ENCODE results near the gene KRT72.

The KRT72 gene

GRCh38 chr12:52618216-52618615 lies 17.0 kb upstream of the KRT72 start, which contains the start of gene KRT73:
Gene KRT73, minus strand, starts transcription at chr12:52618559. Its CDS starts 35 bp downstream, at chr12:52618524.
- H3K27ac Mint-ChIP-seq, result no peak within 1 kb of the TSS
- H3K36me3 Mint-ChIP-seq (ENCODE audit: low read depth), result no peaks in the 10 kb centered on the region
- H3K27me3 Mint-ChIP-seq, result peaks cover 7% of the 10 kb centered on the region
- peaks cover 23% of the 10 kb centered on the region for H3K4me1 Mint-ChIP-seq (ENCODE audit: low read depth)
- intact Hi-C loops (cut with micrococcal nuclease), result no loop called here
- H3K9me3 Mint-ChIP-seq, result no peaks in the 10 kb centered on the region
- no peak within 1 kb of the TSS for H3K4me3 Mint-ChIP-seq

DNA sequence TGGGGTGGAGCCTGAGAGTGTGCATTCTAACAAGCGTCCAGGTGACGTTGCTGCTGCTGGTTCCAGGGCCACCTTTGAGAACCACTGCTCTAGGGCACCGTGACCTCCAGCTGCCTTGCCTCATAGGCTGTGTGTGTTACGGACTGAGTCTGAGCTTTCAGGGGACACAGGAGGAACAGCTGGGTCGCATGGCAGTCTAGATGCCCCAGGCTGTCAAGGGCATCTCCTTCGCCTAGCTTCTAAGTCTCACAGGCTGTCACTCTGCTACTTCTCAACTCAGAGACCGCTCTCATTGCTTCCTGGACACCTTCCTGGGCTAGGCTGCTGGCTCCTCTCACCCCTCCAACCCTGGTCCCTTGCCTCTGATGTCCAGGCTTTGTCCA lies 16.1 kb upstream of the KRT72 start:
- Mint-ChIP-seq H3K27me3 (peaks cover 6% of the 10 kb centered on the region), H3K36me3 (ENCODE audit: low read depth) (no peaks in the 10 kb centered on the region), H3K9me3 (no peaks in the 10 kb centered on the region), H3K27ac (no peak overlapping the region), H3K4me1 (ENCODE audit: low read depth) (peaks cover 23% of the 10 kb centered on the region), H3K4me3 (no peak overlapping the region)
- intact Hi-C loops (cut with micrococcal nuclease), result no loop called here

DNA sequence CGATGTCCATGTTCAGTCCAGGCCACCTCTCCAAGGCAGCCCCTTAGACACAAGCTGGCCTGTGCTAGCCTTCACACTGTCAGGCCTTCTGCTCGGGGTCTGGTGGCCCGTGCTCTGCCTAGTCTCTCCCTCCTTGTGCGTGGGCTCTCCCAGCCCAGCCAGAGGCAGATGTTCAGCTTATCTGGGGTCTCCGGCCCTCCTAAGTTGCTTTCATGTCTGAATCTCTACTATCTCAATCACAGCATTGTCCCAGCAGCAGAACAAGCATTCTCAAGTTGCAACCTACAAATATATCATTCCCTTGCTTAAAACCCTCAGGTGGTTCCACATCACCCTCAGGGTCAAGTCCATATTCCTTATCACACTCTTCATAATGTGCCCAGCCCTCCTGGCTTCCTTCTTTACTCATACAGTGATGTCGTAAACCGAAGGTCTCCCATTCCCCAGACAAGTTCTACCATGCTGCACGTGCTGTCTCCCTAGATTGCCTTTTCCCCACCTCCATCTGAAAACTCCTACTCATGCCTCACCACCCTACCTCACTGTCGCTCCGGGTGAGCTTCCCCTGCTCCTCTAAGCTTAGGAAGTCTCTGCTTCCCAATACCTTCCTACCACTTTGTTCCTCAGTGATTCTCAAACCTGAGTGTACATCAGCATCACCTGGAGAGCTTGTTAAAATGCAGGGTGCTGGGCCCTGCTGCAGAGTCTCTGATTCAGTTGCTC lies 15.6 kb upstream of the KRT72 start:
- Mint-ChIP-seq H3K4me3 (no peak overlapping the region), H3K9me3 (no peaks in the 10 kb centered on the region), H3K27ac (no peak overlapping the region), H3K36me3 (ENCODE audit: low read depth) (no peaks in the 10 kb centered on the region), H3K27me3 (peaks cover 6% of the 10 kb centered on the region), H3K4me1 (ENCODE audit: low read depth) (peaks cover 23% of the 10 kb centered on the region)
- intact Hi-C loops (cut with micrococcal nuclease), result no loop called here

GRCh38 chr12:52615912-52616311 lies 14.6 kb upstream of the KRT72 start:
- H3K27me3 Mint-ChIP-seq, result peaks cover 7% of the 10 kb centered on the region
- H3K9me3 Mint-ChIP-seq, result no peaks in the 10 kb centered on the region
- H3K4me1 Mint-ChIP-seq (ENCODE audit: low read depth), result peaks cover 23% of the 10 kb centered on the region
- intact Hi-C loops (cut with micrococcal nuclease), result no loop called here
- H3K27ac Mint-ChIP-seq, result no peak overlapping the region
- H3K36me3 Mint-ChIP-seq (ENCODE audit: low read depth), result no peaks in the 10 kb centered on the region
- no peak overlapping the region for H3K4me3 Mint-ChIP-seq

DNA sequence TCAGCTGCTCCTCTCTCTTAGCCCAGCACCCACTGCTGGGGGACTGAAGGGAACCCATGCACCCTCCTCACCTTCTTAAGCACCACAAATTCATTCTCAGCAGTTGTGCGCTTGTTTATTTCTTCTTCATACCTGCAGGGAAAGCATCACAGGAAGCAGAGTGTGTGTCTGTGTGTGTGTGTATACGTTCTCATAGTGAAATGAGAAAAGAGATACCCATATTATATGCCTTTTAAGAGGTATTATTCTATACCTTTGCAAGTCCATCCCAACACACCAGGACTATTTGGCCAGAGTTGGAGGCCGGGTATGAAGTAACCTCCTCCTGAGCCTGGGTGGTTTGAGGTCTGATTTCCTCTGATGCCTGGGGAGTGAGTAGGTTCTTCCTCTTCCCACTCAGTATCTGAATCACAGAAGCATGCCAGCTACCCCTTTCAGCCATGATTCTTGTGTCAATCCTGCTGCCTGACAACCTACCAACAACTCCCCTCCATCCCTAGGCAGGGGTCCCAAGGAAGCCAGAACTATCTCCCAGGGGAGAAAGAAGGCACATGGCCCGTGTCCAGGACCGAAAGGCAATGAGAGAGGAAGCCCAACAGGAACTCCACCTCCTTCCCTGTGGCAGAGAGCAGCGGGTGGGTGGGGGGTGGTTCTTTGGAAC lies 14.1 kb upstream of the KRT72 start:
- Mint-ChIP-seq H3K27me3 (peaks cover 12% of the 10 kb centered on the region), H3K4me1 (ENCODE audit: low read depth) (peaks cover 23% of the 10 kb centered on the region), H3K4me3 (no peak overlapping the region), H3K36me3 (ENCODE audit: low read depth) (no peaks in the 10 kb centered on the region), H3K27ac (no peak overlapping the region), H3K9me3 (no peaks in the 10 kb centered on the region)
- intact Hi-C loops (cut with micrococcal nuclease), result no loop called here

DNA sequence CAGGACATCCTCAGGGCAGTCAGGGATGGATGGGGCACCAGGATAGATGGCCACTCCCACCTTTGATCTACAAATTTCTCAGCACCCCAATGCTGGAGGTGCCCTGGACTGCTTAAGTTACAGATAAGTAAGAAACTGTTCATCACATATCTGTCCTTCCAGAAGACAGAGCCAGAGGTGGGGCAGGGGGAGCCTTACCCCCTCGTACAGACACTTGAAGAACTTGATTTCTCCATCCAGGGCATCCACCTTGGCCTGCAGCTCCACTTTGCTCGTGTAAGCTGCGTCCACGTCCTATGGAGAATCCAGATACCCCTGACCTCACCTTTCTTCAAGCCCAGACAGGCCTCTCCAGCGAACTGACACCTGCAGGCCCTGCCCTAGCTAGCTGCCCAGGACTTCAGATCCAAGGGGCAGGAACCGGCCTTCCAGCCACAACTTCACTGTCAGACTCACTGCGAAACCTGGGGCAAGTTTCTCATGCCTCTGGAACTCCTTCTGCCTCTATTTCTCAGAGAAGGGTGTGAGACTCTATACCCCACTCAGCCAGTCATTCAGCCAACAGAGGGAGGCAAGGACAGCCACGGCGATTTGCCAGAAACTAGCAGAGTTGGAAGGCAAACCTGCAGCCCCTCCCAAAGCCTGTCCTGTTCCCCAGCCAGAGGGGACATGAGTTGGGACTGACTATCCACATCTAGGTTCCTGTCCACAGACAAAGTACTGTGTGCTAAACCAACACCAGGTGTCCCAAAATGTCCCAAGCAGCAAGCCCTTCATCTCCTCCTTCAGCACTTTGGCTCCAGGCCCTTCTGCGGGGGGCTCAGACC lies 13.3 kb upstream of the KRT72 start:
- Mint-ChIP-seq H3K4me3 (no peak overlapping the region), H3K9me3 (no peaks in the 10 kb centered on the region), H3K36me3 (ENCODE audit: low read depth) (no peaks in the 10 kb centered on the region), H3K4me1 (ENCODE audit: low read depth) (peaks cover 23% of the 10 kb centered on the region), H3K27ac (no peak overlapping the region), H3K27me3 (peaks cover 16% of the 10 kb centered on the region)
- intact Hi-C loops (cut with micrococcal nuclease), result no loop called here

- no peak overlapping the region for H3K4me3 Mint-ChIP-seq
- no peaks in the 10 kb centered on the region for H3K9me3 Mint-ChIP-seq
- H3K27ac Mint-ChIP-seq, result no peak overlapping the region
- H3K4me1 Mint-ChIP-seq (ENCODE audit: low read depth), result peaks cover 23% of the 10 kb centered on the region
- peaks cover 25% of the 10 kb centered on the region for H3K27me3 Mint-ChIP-seq
- intact Hi-C loops (cut with micrococcal nuclease), result no loop called here
- no peaks in the 10 kb centered on the region for H3K36me3 Mint-ChIP-seq (ENCODE audit: low read depth)
These were observed 12.2 kb upstream of the KRT72 start for GRCh38 chr12:52613384-52614030.

DNA sequence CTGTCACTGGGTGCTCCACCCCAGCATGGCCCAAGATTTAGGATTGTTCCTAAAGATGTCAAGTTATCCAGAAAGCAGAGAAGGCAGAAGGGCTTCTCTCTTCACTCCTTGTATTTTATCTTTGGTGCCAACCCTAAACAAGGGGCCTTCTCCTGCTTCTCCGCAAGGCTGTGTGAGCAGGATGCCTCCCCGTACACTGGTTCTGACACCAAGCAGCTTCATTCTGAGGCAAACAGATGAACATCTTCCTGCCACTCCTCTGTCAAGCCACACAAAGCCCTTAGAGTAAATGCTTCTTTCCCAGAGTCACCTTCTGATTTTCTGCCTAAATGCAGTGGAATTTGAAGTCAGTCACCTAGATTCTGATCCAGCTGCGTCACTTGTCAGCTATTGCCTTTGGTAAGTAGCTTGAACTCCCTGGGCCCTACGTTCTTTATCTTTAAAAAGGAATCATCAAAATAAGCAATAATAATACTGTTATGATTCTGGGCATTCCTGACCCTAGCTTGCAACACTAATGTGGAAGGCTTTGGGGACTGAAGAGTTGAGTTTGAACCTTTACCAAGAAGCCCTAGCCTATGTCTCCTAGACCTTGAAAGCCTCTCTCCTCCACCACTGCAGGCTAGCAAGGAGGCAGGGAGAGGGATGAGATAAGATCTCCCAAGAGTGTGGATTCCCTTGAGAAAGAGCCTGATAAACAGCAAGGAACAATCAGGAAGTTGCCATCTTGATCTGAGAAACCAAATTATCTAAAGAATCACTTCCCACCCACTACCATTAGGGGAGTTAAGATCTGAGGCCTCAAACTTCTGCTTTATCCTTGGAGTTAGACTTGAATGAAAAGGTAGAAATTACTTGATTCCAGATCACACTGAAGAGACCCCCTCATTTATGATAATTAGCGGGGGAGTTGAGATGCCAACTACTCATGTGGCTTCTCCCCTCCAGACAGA lies 11.4 kb upstream of the KRT72 start:
- no peaks in the 10 kb centered on the region for H3K9me3 Mint-ChIP-seq
- H3K4me3 Mint-ChIP-seq, result no peak overlapping the region
- peaks cover 29% of the 10 kb centered on the region for H3K27me3 Mint-ChIP-seq
- no peak overlapping the region for H3K27ac Mint-ChIP-seq
- intact Hi-C loops (cut with micrococcal nuclease), result no loop called here
- peaks cover 23% of the 10 kb centered on the region for H3K4me1 Mint-ChIP-seq (ENCODE audit: low read depth)
- H3K36me3 Mint-ChIP-seq (ENCODE audit: low read depth), result no peaks in the 10 kb centered on the region

DNA sequence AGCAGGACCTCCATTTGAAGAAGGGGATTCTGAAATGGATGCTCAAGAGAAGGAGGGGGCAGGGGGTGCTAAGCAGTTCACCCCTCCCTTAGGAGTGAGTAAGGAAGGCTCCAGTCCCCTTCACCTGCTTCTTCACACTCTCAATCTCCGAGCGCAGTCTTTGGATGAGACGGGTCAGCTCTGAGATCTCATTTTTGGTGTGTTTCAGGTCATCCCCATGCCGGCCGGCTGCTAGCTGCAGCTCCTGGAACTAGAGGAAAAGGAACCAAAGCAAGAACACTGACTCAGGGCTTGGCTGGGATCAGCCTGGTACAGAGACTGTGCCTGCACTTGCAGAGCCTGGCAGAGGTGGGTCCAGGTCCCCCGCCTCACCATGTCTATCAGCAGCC lies 9.8 kb upstream of the KRT72 start:
- intact Hi-C loops (cut with micrococcal nuclease), result no loop called here
- no peak overlapping the region for H3K27ac Mint-ChIP-seq

DNA sequence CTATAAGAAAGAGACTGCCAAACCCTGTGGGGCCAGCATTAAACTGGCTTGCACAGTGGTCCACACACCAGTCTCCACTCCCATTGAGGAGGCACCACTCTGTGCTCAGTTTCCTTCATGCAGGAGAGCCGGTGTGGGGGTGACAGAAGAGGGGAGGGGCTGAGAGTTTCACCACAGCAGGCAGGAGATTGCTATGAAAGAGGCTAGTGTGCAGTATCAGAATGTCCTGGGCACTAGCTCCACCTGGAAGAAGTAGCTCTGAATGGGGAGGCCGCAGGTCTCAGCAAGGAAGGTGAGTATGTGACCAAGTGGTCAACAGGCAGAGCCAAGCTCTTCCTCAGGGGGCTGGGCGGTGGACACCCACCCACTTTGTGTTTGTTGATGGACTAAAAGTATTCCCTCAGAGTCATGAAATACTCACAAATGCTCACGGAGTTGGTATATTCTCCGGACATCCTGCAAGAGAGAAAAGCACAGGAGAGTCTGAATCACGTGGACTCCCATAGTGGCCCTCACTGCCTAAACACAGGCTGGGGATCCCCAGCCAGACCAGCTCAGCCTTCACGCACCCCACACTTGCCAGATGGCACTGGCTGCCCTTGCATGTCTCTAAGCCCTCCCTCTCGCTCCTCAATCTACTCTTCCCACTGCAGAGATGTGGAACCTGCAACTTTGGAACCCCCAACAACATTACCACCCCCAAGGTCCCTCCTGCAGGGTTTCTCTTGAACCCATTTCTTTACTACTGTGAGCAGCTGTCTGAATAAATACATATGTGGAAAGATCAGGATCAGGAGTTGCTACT lies 7.8 kb upstream of the KRT72 start:
- Mint-ChIP-seq H3K4me3 (no peak overlapping the region), H3K27ac (no peak overlapping the region), H3K4me1 (ENCODE audit: low read depth) (peaks cover 3% of the 10 kb centered on the region), H3K36me3 (ENCODE audit: low read depth) (no peaks in the 10 kb centered on the region), H3K9me3 (no peaks in the 10 kb centered on the region), H3K27me3 (peaks cover 27% of the 10 kb centered on the region)
- intact Hi-C loops (cut with micrococcal nuclease), result no loop called here

More for the DNA sequence above, 9.8 kb upstream of the KRT72 start:
- Mint-ChIP-seq H3K4me1 (ENCODE audit: low read depth) (peaks cover 19% of the 10 kb centered on the region), H3K36me3 (ENCODE audit: low read depth) (no peaks in the 10 kb centered on the region), H3K9me3 (no peaks in the 10 kb centered on the region), H3K27me3 (peaks cover 26% of the 10 kb centered on the region), H3K4me3 (no peak overlapping the region)

DNA sequence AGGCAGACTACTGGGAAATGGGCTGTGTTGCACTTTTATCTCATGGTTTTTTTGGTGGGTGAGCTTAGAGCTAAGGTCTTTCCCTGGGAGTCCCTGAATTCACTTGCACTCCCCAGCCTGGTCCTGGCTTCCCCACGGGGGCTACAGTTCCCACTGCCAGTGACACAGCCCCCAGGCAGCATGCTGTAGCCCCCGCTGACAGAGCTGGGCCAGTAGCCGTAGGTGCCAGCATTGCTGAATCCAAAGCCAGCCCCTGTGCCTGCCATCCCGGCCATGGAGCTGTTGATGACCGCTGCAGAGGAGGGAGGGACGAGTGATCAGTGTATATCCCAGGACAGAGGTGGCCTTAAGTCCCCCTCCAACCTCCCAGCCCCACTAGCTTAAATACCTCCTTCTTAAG lies 6.9 kb upstream of the KRT72 start:
- Mint-ChIP-seq H3K4me1 (ENCODE audit: low read depth) (no peaks in the 10 kb centered on the region), H3K27me3 (peaks cover 27% of the 10 kb centered on the region), H3K27ac (no peak overlapping the region), H3K4me3 (no peak overlapping the region), H3K36me3 (ENCODE audit: low read depth) (no peaks in the 10 kb centered on the region), H3K9me3 (no peaks in the 10 kb centered on the region)
- intact Hi-C loops (cut with micrococcal nuclease), result no loop called here

DNA sequence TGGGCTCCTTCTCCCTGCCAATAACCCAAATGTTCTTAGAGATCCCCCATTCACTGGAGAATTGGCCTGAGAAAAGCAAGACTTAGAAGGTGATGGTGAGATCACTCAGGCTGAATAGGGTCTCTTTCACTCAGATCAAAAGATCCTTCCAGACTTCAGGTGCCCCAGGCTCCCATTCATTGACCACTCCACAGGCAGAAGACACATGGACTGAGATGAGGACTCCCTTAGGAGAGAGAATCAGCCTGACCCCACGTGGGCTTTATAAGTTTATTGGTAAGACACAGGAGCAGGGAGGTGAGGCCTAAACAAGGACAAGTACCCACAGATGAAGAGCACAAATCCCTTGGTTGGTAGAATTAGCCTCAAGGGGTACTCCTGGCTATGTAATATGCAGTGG lies 6.1 kb upstream of the KRT72 start:
- no peaks in the 10 kb centered on the region for H3K36me3 Mint-ChIP-seq (ENCODE audit: low read depth)
- H3K9me3 Mint-ChIP-seq, result no peaks in the 10 kb centered on the region
- H3K27ac Mint-ChIP-seq, result no peak overlapping the region
- no peaks in the 10 kb centered on the region for H3K4me1 Mint-ChIP-seq (ENCODE audit: low read depth)
- H3K27me3 Mint-ChIP-seq, result peaks cover 33% of the 10 kb centered on the region
- H3K4me3 Mint-ChIP-seq, result no peak overlapping the region
- intact Hi-C loops (cut with micrococcal nuclease), result no loop called here

Data from dendritic cell treated with granulocyte-macrophage colony-stimulating factor and Interleukin-4, amounts not matched to agents 40 ng/mL and 50 ng/mL, for 4 days (primary cell).